ENCODE data around the gene ZNF829.

GRCh38 chr19:36931684-36932083 lies 15.6 kb upstream of the ZNF829 start:
- no peak for TF ChIP-seq POLR2AphosphoS5 (IDR thresholded peaks at IDR 0.05; ENCODE audit: low read depth, low read length)
- TF ChIP-seq POLR2A (IDR thresholded peaks at IDR 0.05; ENCODE audit: low read depth, low read length), result no peak
- TF ChIP-seq TAF1 (IDR thresholded peaks at IDR 0.05; ENCODE audit: borderline replicate concordance, low read depth, low read length), result no peak

All from GM12892 (cell line).